HCT116 (cell line): Measurements from ENCODE around the gene CBFA2T2. TPM values are rescaled to one million over a fixed set of nuclear protein-coding genes. Genes with fewer than 3 reads are reported as not detected.

Experiments
- ATAC-seq: fragments of 200-7000 bp; cut with Tn5 transposase; 2 replicates; pipeline ENCODE4 v1.9.1; 2020; ENCODE audit warnings: mild to moderate bottlenecking, moderate library complexity
- BruUV-seq: library from RNA; stranded (reverse); fragments of 400-500 nt; replicated peaks from 2 replicates; lab custom pipeline; 2021; lab: Mats Ljungman, UMichigan
- CTCF ChIA-PET: fragments of 300-600 bp; sonication (Branson Sonifier 250); formaldehyde crosslinking; loops from one replicate; lab custom pipeline; 2021; ENCODE audit warnings: antibody characterized with exemption; lab: Charles Lee
- POLR2A ChIA-PET: fragments of 300-600, 350-600 bp; sonication (Branson Sonifier 250); formaldehyde crosslinking; loops from one replicate; lab custom pipeline; 2021; ENCODE audit warnings: antibody characterized with exemption; lab: Charles Lee
- RAD21 ChIA-PET, 2 experiments: fragments of 300-600 bp; sonication (Branson Sonifier 250); formaldehyde crosslinking; loops; one replicate each; lab custom pipeline; 2023; ENCODE audit warnings: low total read pairs in 2 of 2; ENCODE audit not compliant: uncharacterized antibody in 2 of 2, unreplicated experiment in 2 of 2, low non-redundant PET in 1 of 2; lab: Charles Lee
- DNase-seq: peaks from one replicate; pipeline ENCODE4 v3.0.0-alpha.2; 2010; ENCODE audit warnings: low read depth, low spot score
- H2AFZ ChIP-seq: fragments of 200-600 bp; shearing (Covaris generic), sonication (generic); 2 replicates; pipeline ENCODE4 v1.6.1; 2017; ENCODE audit warnings: low read depth, mixed run types, mixed read lengths, antibody characterized with exemption, low read length; ENCODE audit not compliant: poor library complexity, severe bottlenecking
- H3K27ac ChIP-seq: 2 replicates; pipeline ENCODE4 v1.5.1; 2012; ENCODE audit warnings: low read depth, low read length
- H3K27me3 ChIP-seq: fragments of 200-600 bp; sonication (generic); 2 replicates; pipeline ENCODE4 v1.6.1; 2016; ENCODE audit warnings: mixed run types, low read length, mixed read lengths; ENCODE audit not compliant: insufficient read depth
- H3K36me3 ChIP-seq, 2 experiments: fragments of 200-500 bp in 1 of 2; fragments of 200-600 bp in 1 of 2; sonication (Bioruptor generic) in 1 of 2; sonication (generic) in 1 of 2; 2 replicates each; pipeline versions ENCODE4 v1.5.1 to v1.6.1; 2014 to 2016; ENCODE audit warnings: low read length in 2 of 2, inconsistent platforms in 1 of 2, mixed read lengths in 1 of 2, mixed run types in 1 of 2; ENCODE audit not compliant: insufficient read depth in 2 of 2, control insufficient read depth in 1 of 2
- H3K4me1 ChIP-seq, 2 experiments: fragments of 200-600 bp in 1 of 2; sonication (generic) in 1 of 2; 2 replicates each; pipeline versions ENCODE4 v1.5.1 to v1.6.1; 2012 to 2017; ENCODE audit warnings: low read length in 2 of 2, inconsistent platforms in 1 of 2, mild to moderate bottlenecking in 1 of 2, mixed read lengths in 1 of 2, mixed run types in 1 of 2, moderate library complexity in 1 of 2; ENCODE audit not compliant: insufficient read depth in 2 of 2, control insufficient read depth in 1 of 2
- H3K4me2 ChIP-seq: fragments of 200-600 bp; sonication (generic); 2 replicates; pipeline ENCODE4 v1.6.1; 2017; ENCODE audit warnings: mixed run types, low read length, mixed read lengths
- H3K4me3 ChIP-seq, 2 experiments: fragments of 200-600 bp in 1 of 2; sonication (generic) in 1 of 2; replicated peaks in 1 of 2; 2 replicates each; pipeline ENCODE4 v1.5.1; 2011 to 2016; ENCODE audit warnings: low read length in 2 of 2, control low read depth in 1 of 2, low read depth in 1 of 2, mild to moderate bottlenecking in 1 of 2, mixed read lengths in 1 of 2, mixed run types in 1 of 2
- H3K79me2 ChIP-seq: fragments of 200-600 bp; sonication (generic); 2 replicates; pipeline ENCODE4 v1.6.1; 2017; ENCODE audit warnings: mild to moderate bottlenecking, mixed run types, low read length, moderate library complexity, mixed read lengths; ENCODE audit not compliant: insufficient read depth
- H3K9ac ChIP-seq: fragments of 200-600 bp; sonication (generic); 2 replicates; pipeline ENCODE4 v1.6.1; 2016; ENCODE audit warnings: low read length, mixed read lengths
- H3K9me2 ChIP-seq: fragments of 200-600 bp; sonication (generic), shearing (Covaris generic); 2 replicates; pipeline ENCODE4 v1.6.1; 2017; ENCODE audit warnings: mixed run types, mild to moderate bottlenecking, moderate library complexity; ENCODE audit not compliant: insufficient read depth
- H3K9me3 ChIP-seq, 2 experiments: fragments of 200-500 bp in 1 of 2; fragments of 200-600 bp in 1 of 2; sonication (Bioruptor generic) in 1 of 2; sonication (generic) in 1 of 2; 2 replicates each; pipeline ENCODE4 v1.6.1; 2014 to 2017; ENCODE audit warnings: low read length in 2 of 2, mixed read lengths in 2 of 2, inconsistent platforms in 1 of 2, low read depth in 1 of 2, mild to moderate bottlenecking in 1 of 2, mixed run types in 1 of 2, moderate library complexity in 1 of 2; ENCODE audit not compliant: control insufficient read depth in 1 of 2, insufficient read depth in 1 of 2
- H4K20me1 ChIP-seq: fragments of 200-600 bp; sonication (generic), shearing (Covaris generic); 2 replicates; pipeline ENCODE4 v1.6.1; 2017; ENCODE audit warnings: mixed run types, mild to moderate bottlenecking, moderate library complexity; ENCODE audit not compliant: insufficient read depth
- CBX3 ChIP-seq: IDR thresholded peaks from 2 replicates; pipeline ENCODE4 v1.6.1; 2012; ENCODE audit warnings: low read depth
- CEBPB ChIP-seq: IDR thresholded peaks from 2 replicates; pipeline ENCODE4 v1.6.1; 2012; ENCODE audit warnings: low read depth
- EGR1 ChIP-seq: IDR thresholded peaks from 2 replicates; pipeline ENCODE4 v1.6.1; 2012; ENCODE audit warnings: low read depth
- FOSL1 ChIP-seq: IDR thresholded peaks from 2 replicates; pipeline ENCODE4 v1.6.1; 2012; ENCODE audit warnings: low read depth
- POLR2A ChIP-seq: IDR thresholded peaks from 2 replicates; pipeline ENCODE4 v1.7.0; 2011; ENCODE audit warnings: borderline replicate concordance; ENCODE audit not compliant: insufficient read depth, insufficient read length; ENCODE audit errors: extremely low read depth
- POLR2AphosphoS5 ChIP-seq: IDR thresholded peaks from 2 replicates; pipeline ENCODE4 v1.6.1; 2011; ENCODE audit warnings: mild to moderate bottlenecking, low read depth, low read length, moderate library complexity
- RAD21 ChIP-seq: IDR thresholded peaks from 2 replicates; pipeline ENCODE4 v1.6.1; 2012; ENCODE audit warnings: low read depth, mild to moderate bottlenecking
- SIN3A ChIP-seq: IDR thresholded peaks from 2 replicates; pipeline ENCODE4 v1.6.1; 2012; ENCODE audit warnings: low read depth
- SP1 ChIP-seq: IDR thresholded peaks from 2 replicates; pipeline ENCODE4 v1.6.1; 2012; ENCODE audit warnings: low read depth
- SRF ChIP-seq: IDR thresholded peaks from 2 replicates; pipeline ENCODE4 v1.6.1; 2012; ENCODE audit warnings: low read depth
- TCF7L2 ChIP-seq: IDR thresholded peaks from 2 replicates; pipeline ENCODE4 v1.7.0; 2011; ENCODE audit warnings: borderline replicate concordance, inconsistent platforms; ENCODE audit not compliant: insufficient read depth, insufficient read length; ENCODE audit errors: extremely low read depth
- ZNF274 ChIP-seq: fragments of 200-500 bp; sonication (Bioruptor generic); IDR thresholded peaks from 2 replicates; pipeline ENCODE4 v1.6.1; 2014; ENCODE audit warnings: mild to moderate bottlenecking, low read depth, low read length, inconsistent platforms
- intact Hi-C: fragments of 100-400 bp; cut with micrococcal nuclease; formaldehyde crosslinking; loops from 2 replicates; pipeline ENCODE4 v1.10.0; 2022
- total RNA-seq: library from RNA; stranded (reverse); gene quantifications from one replicate; pipeline ENCODE4 v1.2.1, GENCODE V29; 2021; ENCODE audit not compliant: unreplicated experiment
- TF ChIP-seq, protein P1 (sequence below): IDR thresholded peaks from 2 replicates; pipeline ENCODE4 v1.6.1; 2012; ENCODE audit warnings: low read depth
- TF ChIP-seq, protein P2 (sequence below): IDR thresholded peaks from 2 replicates; pipeline ENCODE4 v1.6.1; 2012
- TF ChIP-seq, protein P3 (sequence below), 3 experiments: fragments of 200-600 bp in 1 of 3; sonication (generic) in 1 of 3; IDR thresholded peaks in 2 of 3; conservative IDR thresholded peaks in 1 of 3; 2 replicates each; pipeline ENCODE4 v1.5.1; 2012 to 2017; ENCODE audit warnings: low read depth in 2 of 3, low read length in 2 of 3, antibody characterized with exemption in 1 of 3, borderline replicate concordance in 1 of 3, control low read depth in 1 of 3, mild to moderate bottlenecking in 1 of 3, mixed read lengths in 1 of 3, mixed run types in 1 of 3, moderate library complexity in 1 of 3; ENCODE audit not compliant: insufficient read depth in 1 of 3
- TF ChIP-seq, protein P4 (sequence below): IDR thresholded peaks from 2 replicates; pipeline ENCODE4 v1.6.1; 2011; ENCODE audit warnings: mild to moderate bottlenecking, low read length, moderate library complexity; ENCODE audit not compliant: insufficient replicate concordance; ENCODE audit errors: extremely low read depth

The CBFA2T2 gene
- total RNA-seq, 1 experiment from 2014 or later = 8.0 TPM

DNA sequence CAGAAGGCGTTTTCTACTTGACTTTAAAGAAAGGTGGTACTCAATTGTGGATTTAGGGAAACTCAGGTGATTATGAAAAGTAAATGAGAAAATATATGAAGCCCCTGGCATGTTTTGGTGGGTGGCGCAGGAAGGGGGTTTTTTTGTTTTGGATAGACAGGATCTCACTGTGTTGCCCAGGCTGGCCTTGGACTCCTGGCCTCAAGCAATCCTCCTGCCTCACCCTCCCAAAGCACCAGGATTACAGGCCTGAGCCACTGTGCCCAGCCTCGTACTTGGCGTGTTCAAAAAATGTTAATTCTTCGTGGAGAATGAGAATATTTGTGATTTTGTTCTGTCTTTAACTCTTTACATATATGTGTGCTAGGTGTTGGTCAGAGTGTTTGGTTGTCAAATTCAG lies 140.1 kb downstream of the CBFA2T2 start:
- DNase-seq (no peak), ATAC-seq (no peak)
- H3K4me2 ChIP-seq = no peak overlapping the region
- intact Hi-C loops = no loop called here
- ChIA-PET CTCF (no interaction called here), RAD21 (no interaction called here), POLR2A (no interaction called here)
- H3K9me2 ChIP-seq = no peaks in the 10 kb centered on the region
- no peak overlapping the region for H3K27ac ChIP-seq
- H3K79me2 ChIP-seq = no peaks in the 10 kb centered on the region
- no peaks in the 10 kb centered on the region for H3K9me3 ChIP-seq
- no TSS peak for BruUV-seq
- no peak overlapping the region for H3K4me3 ChIP-seq
- TF ChIP-seq POLR2AphosphoS5 (no peak), ZNF274 (no peak), TCF7L2 (no peak), SIN3A (no peak), SRF (no peak), RAD21 (no peak), FOSL1 (no peak), SP1 (no peak), CBX3 (no peak), EGR1 (no peak), CEBPB (no peak), POLR2A (no peak)
- TF ChIP-seq, protein P1, sequence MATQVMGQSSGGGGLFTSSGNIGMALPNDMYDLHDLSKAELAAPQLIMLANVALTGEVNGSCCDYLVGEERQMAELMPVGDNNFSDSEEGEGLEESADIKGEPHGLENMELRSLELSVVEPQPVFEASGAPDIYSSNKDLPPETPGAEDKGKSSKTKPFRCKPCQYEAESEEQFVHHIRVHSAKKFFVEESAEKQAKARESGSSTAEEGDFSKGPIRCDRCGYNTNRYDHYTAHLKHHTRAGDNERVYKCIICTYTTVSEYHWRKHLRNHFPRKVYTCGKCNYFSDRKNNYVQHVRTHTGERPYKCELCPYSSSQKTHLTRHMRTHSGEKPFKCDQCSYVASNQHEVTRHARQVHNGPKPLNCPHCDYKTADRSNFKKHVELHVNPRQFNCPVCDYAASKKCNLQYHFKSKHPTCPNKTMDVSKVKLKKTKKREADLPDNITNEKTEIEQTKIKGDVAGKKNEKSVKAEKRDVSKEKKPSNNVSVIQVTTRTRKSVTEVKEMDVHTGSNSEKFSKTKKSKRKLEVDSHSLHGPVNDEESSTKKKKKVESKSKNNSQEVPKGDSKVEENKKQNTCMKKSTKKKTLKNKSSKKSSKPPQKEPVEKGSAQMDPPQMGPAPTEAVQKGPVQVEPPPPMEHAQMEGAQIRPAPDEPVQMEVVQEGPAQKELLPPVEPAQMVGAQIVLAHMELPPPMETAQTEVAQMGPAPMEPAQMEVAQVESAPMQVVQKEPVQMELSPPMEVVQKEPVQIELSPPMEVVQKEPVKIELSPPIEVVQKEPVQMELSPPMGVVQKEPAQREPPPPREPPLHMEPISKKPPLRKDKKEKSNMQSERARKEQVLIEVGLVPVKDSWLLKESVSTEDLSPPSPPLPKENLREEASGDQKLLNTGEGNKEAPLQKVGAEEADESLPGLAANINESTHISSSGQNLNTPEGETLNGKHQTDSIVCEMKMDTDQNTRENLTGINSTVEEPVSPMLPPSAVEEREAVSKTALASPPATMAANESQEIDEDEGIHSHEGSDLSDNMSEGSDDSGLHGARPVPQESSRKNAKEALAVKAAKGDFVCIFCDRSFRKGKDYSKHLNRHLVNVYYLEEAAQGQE = no peak
- TF ChIP-seq, protein P2, sequence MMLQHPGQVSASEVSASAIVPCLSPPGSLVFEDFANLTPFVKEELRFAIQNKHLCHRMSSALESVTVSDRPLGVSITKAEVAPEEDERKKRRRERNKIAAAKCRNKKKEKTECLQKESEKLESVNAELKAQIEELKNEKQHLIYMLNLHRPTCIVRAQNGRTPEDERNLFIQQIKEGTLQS = no peak
- TF ChIP-seq, protein P3, sequence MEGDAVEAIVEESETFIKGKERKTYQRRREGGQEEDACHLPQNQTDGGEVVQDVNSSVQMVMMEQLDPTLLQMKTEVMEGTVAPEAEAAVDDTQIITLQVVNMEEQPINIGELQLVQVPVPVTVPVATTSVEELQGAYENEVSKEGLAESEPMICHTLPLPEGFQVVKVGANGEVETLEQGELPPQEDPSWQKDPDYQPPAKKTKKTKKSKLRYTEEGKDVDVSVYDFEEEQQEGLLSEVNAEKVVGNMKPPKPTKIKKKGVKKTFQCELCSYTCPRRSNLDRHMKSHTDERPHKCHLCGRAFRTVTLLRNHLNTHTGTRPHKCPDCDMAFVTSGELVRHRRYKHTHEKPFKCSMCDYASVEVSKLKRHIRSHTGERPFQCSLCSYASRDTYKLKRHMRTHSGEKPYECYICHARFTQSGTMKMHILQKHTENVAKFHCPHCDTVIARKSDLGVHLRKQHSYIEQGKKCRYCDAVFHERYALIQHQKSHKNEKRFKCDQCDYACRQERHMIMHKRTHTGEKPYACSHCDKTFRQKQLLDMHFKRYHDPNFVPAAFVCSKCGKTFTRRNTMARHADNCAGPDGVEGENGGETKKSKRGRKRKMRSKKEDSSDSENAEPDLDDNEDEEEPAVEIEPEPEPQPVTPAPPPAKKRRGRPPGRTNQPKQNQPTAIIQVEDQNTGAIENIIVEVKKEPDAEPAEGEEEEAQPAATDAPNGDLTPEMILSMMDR (IDR thresholded peaks at IDR 0.05 in 2 of 3, conservative IDR thresholded peaks at IDR 0.05 in 1 of 3; ENCODE audit: borderline replicate concordance in 1 of 3, insufficient read depth in 1 of 3, low read depth in 2 of 3, low read length in 2 of 3) = no peak
- TF ChIP-seq, protein P4, sequence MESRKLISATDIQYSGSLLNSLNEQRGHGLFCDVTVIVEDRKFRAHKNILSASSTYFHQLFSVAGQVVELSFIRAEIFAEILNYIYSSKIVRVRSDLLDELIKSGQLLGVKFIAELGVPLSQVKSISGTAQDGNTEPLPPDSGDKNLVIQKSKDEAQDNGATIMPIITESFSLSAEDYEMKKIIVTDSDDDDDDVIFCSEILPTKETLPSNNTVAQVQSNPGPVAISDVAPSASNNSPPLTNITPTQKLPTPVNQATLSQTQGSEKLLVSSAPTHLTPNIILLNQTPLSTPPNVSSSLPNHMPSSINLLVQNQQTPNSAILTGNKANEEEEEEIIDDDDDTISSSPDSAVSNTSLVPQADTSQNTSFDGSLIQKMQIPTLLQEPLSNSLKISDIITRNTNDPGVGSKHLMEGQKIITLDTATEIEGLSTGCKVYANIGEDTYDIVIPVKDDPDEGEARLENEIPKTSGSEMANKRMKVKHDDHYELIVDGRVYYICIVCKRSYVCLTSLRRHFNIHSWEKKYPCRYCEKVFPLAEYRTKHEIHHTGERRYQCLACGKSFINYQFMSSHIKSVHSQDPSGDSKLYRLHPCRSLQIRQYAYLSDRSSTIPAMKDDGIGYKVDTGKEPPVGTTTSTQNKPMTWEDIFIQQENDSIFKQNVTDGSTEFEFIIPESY = no peak
- no peaks in the 10 kb centered on the region; a peak in 1 of 4 replicates for H3K36me3 ChIP-seq
- H4K20me1 ChIP-seq = no peaks in the 10 kb centered on the region
- no peak overlapping the region for H3K9ac ChIP-seq
- no peaks in the 10 kb centered on the region for H3K4me1 ChIP-seq
- H2AFZ ChIP-seq = no peak overlapping the region
- H3K27me3 ChIP-seq = no peaks in the 10 kb centered on the region
